Activated naive CD8-positive, alpha-beta T cell treated with anti-CD3 and anti-CD28 coated beads, Interleukin-2, amount 50 U/mL, for 16 hours (primary cell): Measurements from ENCODE around the gene JAKMIP1.

Experiments used
- DNase-seq: peaks from one replicate; pipeline ENCODE4 v3.0.0-alpha.2; 2020; ENCODE audit warnings: low read depth, low spot score

The JAKMIP1 gene

DNA sequence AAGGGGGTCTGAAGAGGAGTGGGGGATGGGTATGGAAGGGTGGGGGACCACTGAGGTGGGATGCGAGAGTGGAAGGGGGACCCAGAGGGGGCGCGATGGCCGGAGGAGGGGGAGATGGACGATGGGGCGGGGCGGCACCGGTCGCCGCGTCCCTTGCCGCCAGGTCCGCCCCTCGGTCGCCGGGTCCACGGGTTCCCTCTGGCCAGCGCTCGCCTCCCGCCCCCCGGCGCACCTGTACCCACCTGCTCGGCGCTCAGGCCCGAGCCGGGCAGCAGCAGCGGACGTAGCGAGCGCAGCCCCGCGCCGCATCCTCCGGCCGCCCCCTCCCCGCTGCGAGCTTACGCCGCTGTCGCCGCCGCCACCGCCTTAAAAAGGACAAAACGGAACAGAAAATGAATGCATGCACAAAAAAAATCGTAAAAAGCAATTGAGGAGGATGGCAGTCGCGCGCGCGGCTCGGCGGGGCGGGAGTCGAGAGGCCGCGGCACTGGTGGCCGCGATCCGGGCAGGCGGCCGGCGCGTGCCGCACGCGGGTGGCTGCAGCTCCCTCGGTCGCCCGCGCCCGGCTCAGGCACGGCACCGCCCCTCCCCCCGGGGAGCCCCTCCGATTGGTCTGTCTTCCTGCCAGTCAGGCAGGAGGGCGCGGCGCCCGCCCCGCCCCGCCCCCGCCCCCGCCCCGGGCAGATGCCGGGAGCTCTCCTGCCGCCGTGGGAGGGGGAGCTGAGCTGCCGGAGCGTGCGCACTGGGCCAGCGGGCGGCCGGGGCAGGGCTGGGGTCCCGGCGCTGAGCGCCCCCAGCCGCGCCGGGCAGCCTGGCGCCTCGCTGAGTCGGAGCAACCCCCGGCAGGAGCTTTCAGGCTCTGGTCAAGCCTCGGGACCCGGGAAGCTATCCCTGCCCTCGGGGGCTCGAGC is at the start of gene JAKMIP1:
JAKMIP1 (minus strand) TSS at position 539 of the 911 bp plus-strand sequence. CDS start 87,699 bp downstream, outside the sequence.
- DNase-seq: peak; percentile 42

DNA sequence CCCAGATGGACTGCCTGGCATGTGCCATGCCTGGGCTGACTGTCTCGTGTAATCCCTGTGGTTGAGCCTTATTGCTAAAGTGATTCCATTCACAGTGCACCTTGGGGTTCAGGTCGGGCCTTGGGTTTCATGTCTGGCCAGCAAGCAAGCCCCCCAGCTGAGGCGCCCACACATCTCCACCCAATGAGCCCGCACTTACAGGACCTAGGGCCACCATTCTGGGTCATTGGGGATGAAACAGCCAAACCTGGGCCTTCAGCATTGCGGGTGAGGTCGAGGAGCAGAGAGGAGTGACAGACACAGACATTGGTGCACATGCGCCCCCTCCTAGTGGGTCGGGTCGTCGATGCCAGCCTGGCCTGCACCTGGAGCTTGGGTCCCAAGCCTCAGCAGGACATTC is 48.0 kb upstream of the JAKMIP1 start:
- DNase-seq: no peak

DNA sequence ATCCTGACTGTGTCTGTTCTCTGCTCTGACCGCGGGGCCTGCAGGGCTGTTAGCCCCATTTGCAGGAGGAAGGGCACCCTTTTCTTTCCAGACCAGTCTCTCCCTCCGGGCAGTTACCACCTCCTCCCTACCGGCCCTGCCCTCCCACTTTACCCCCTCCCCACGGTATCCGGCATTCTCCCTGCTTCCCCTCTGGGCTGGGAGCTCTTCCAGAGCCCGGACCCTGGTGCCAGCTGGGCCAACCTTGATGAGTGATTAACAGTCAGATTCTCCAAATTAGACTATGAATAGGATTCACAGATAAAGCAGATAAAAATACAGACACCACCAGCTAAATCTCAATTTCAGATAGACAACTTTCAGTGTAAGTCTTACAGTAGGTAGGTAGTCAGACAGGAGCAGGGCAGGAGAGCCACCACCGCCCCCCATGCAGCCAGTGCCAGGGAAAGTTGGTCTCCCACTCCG is 45.9 kb upstream of the JAKMIP1 start:
- DNase-seq: no peak

DNA sequence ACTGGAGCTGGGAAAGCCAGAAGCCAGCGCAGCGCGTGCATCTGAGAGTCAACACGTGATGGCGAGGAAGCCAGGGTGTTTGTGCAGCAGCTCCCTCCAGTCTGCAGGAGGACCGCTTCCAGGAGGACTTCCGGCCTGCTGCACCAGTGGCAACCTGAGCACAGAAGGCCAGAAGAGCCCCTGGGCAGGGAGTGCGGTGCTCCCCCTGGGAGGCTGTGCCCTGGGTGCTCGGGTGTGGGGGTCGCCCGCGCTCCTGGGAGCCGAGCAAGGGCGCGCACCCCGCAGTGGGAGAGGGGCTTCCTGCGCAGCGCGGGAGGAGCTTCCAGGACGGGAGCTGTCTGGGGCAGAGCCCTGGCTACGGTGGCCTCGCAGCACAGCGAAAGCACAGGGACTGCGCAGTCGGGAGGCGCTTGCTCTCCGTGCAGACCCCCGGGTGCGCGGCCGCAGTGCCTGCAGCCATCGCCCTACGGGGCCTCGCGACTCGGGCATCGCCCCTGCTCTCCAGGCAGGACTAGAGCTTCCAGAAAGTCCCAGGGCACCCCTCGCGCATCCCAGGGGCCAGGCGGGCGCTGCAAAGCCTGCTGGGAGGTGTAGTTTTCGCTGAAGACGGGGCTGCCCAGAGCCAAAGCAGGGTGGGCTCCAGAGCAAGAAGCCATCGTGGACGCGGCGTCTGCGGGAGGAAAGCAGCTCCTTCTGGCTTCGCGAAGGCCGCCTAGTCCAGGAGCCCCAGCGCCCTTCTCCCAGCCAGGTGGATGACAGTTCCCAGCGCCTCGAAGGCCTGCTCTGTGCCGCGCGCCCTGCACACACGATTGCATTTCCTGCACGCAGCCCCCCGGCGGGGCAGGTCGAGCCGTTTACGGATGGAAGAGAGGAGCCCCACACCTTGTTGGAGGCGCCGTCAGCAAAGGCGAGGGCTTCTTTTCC is 45.2 kb upstream of the JAKMIP1 start:
- DNase-seq: no peak

DNA sequence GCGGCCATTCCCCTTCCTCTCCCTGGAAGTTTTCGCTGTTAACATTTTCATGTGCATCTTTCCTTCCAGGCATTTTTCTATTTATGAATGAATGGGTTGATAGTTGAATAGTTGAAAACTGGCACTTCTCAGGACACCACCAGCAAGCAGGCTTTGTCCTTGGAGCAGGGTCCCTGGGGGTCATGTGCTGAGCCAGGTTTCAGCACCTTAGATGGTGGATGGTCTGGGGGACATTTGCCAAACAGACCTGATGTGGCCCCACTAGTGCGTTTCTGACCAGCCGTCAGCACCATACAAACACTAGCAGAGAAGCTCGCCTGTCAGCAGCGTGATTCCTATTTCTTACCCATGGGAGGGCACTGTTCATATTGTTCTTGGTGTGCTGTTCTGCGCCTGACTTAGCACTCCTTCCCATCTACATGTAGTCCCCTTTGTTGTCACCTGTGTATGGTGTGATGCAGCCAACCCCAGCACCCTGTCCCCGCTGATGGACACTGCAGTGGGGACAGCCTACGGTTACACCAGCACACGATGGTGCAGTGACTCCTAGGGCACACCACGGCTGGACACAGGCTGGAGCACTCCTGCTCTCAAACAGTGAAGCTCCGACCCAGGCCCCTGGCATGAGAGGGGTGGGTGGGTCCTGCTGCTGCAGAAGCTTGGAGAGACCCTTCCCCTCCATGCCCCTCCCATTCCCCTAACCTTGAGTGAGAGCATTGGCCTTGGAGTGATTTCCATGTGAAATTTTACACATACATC is 42.1 kb upstream of the JAKMIP1 start:
- DNase-seq: no peak

DNA sequence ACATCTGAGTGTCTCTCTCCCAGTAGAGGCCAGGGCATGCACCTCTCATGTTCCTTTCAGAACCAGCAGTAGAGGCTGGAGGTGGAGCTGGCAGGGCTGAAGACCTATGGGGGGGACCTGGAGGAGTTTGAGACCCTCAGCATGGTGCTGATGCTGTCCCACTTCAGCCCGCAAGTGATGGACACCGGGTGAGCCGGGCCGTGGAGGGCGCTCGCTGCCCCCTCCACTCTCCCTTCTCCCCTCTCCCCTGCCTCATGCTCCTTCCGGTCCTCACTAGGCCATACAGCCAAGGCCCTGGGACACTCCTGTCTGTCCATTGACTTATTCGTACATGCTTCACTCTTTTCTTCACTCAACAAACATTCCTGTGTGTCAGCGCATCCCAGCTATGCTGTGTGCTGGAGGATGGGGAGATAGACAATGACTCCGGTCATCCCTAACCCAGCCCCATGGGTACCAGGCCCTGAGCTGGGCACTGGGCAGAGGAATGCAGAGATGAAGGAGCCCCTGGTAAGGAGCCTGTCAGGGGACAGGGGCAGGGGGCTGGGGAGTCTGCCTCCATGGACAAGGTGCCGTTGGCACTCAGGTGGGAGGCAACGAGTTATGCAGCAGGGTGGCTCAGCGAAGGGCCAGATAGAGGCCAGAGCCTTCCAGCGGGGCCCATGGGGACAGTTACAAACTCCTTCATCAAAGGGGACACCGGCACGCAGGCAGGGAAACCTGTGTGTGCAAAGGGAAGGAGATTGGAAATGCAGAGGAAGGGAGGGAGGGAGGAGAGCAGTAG is 40.9 kb upstream of the JAKMIP1 start:
- no peak for DNase-seq

DNA sequence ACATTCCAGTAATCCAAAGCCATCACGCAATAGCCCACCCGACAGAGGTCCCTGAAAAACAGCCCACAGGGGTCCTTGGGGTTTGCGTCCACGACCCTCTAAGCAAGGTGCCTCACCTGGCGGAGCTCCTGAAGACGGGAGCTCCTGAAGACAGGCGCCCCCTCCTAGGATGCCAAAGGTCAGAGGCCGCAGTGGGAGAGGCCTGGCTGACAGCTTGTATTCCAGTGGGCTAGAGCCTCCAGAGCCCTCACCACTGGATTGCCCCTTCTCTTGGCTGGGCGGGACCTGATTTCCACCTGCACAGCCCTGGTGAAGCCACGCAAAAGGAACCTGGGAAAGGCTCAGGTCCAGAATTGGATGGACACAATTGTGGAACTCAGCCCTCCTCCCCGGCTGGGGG is 39.6 kb upstream of the JAKMIP1 start:
- DNase-seq: no peak

DNA sequence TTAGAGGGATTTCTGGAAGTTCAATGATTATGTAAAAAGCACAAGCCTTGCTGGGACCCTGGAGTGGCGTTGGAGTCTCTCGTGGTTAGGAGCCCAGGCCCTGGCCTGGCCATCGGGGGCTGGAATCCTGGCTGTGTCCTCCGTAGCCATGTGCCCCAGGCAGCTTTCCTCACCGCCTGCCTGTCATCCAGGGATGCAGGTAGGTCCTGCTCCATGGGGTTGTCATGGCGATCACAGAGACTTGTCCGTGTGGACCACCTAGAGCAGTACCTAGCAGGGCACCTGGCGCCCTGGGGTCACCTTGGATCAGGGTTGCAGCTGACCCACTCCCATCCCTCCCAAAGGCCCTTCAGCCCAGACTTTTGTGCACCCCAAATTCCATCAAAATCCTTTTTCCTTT is 39.1 kb upstream of the JAKMIP1 start:
- DNase-seq: no peak

DNA sequence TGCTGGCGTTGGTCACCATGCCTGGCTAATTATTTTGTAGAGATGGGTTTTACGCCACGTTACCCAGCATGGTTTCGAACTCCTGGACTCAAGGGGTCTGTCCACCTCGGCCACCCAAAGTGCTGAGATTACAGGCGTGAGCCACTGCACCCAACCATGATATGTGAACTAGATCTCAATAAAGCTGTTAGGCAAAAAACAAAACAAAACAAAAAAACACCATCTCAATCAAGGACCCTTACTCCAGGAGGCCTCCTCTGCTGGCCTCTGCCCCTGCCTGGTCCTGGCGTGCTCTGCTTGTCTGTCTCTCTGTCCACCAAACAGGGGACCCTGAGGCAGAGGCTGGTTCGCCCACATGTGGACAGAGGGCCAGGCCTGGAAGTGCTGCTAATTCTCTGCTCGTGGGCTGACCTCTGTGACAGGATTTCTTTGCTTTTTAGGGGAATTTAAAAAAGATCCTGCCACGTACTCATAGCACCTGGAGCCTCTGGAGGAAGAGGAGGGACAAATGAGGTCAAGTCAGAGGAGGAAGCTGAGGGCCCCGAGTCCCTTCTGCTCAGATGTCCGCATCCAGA is 36.6 kb upstream of the JAKMIP1 start:
- DNase-seq: no peak

DNA sequence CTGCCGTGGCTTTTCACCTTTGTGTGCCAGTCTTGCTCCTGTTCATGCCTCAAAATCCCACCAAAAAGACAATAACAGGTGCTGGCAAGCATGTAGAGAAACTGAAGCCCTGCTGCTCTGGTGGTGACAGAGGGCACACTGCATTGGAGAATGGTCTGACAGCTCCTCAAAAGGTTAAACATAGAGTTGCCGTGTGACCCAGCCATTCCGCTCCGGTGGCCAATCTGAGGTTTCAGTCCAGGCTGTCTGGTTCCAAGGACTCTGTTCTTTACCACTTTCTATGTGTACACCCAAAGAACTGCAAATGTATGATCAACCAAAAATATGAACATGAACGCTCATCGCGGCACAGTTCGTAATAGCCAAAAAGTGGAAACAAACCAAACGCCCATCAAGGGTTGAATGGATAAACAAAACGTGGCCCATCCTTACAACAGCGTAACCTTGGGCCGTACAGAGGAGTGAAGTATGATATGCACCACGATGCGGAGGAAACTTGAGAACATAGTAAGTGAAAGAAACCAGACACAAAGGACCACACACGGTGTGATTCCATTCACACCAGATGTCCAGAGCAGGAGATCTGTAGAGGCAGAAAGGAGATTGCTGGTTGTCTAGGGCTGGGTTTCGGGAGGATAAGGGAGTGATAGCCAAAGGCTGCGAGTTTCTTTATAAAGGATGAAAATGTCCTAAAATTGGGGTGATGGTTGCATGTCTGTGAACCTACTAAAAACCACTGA is 35.7 kb upstream of the JAKMIP1 start:
- no peak for DNase-seq

DNA sequence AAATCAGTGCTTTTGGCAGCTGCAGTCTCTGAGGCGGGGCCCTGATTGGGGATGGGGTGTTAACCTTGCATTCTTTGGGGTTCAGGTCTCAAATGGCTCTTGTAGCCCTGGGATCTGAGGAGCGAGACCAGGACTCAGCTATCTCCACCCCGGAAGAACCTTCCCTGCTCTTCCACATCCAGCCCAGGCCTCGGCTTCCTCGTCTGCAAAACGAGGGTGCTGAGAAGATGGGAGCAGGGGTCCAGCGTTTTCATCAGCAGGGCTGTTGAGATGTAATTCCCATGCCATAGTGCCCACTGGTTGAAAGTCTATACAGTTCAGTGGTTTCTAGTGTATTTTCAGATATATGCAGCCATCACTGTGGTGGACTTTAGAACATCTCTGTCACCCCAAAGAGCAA is 34.7 kb upstream of the JAKMIP1 start:
- no peak for DNase-seq

DNA sequence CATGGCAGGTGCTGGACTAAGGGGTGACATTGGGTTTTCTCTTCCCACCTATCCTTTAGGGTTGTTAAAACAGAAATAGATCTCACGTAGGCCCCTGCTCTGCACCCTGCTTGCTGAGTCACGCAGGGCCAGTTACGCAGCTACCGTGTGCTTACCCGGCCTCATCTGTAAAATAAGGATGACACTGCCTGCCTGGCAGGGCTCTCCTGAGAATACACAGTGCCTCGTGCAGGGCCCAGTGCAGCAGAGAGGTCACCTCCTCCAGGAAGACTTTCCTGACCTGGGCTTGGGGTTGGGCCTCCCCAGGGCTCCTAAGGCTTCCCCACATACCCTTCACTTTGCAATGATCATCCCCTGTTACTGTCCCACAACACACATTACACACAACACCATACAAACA is 33.6 kb upstream of the JAKMIP1 start:
- no peak for DNase-seq

DNA sequence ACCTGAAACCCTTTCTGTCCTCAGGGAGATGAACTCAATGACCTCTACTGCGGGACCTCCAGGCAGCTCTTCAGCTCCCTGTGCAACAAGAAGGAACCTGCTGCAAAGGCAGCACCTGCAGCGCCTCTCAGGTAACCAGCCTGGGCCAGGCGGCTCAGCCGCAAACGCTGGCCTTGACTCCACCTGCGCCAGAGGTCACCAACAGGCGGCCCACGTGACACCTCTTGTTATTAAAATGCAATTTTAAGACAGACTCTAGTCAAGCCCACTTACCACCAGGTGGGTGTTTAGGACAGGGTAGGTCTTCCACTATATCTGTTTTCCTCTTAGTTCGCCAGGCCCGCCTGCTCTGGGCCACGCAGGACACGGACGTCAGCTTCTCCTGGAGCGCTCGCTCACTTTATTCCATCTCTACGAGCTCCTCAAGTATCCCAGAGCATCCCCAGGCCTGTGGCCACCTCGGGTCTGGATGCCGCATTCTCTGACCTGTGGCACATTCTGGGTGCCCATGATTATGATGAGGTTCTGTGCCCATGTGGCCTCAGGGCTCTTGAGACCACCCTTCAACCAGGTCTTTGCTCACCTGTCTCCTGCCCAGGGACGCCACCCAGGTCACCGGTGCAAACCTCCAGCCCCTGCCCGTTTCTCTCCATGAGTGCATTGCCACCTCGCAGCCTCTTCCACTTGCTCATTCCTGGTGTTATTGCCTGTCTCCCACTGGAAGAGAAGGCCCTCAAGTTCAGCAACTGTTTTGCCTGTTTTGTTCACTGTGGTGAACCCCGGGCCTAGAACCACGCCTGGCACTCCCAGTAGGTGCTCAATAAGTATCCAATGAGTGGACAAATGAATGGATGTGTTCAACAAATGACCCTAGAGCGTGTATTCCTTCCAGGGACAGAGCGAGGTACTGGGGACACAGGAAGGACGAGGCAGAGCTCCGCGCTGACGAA is 32.8 kb upstream of the JAKMIP1 start:
- no peak for DNase-seq

DNA sequence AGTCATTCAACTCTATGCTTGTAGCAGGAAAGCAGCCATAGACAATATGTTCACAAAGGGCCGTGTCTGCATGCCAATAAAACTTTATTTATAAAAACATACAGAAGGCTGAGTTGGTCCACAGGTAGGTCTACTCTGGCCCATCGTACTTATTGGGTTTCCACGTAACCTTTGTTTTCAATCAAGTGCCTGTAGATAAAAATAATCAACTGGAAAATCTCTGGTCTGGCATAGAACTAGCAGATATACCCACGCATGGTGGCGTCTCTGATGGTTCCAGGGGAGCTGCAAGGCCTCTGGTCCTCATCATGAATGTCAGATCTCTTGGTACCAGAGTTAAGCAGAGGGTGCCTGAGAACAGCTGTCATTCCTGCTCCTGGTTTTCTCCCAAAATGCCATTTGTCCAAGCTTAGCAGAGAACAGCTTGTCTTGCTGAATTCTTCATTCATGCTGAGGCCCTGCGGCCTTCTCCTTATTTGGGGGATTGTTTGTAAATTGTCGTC is 31.4 kb upstream of the JAKMIP1 start:
- DNase-seq: no peak

DNA sequence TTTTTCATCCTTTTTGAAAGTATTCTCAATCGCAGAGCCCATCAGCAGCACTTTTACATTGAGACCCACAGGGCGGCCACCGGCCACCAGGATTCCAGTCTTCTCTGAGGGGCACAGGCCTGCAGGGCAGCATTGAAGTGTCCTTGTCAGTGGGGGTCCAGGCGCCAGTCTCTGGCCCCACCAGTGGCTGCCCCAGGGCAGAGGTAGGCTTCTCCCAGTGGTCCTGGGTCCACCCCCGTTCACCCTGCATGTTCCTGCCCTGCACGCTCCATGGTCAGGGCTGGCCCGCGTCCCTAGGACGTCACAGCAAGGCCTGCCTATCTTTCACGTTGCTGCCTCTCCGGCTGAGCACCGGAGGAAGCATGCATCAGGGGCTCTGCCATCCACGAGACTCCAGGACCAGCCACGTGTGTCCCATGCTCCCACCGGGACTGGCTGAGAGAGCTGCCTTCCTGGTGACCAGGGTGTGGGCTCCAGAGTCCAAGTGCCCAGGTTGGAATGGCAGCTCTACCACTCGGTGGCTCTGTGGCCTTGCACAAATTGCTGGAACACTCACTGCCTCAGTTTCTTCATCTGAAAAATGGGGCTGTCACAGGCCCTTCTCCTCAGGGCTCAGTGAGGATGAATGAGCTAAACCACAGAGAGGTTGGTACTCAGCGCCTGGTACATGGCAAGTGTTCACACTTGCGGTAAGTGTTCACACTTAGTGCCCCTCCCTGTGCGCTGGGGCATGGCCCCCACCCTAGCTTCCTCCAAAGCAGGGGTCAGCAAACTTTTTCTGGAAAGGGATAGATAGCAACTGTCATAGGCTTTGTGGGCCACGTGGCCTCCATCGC is 30.7 kb upstream of the JAKMIP1 start:
- no peak for DNase-seq

DNA sequence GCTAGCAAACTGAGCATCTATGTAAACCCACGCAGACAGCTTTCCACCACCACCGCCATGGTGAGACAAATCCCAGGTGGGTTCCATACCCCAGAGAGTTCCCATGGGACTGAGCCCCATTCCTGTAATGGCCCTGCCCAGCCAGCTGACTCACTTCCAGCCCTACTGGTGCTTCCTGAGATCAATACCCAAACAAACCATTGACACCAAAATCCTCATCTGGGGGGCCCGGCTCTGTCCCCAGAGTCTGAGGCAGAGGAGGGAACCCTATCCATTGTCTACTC is 30.1 kb upstream of the JAKMIP1 start:
- DNase-seq: no peak

DNA sequence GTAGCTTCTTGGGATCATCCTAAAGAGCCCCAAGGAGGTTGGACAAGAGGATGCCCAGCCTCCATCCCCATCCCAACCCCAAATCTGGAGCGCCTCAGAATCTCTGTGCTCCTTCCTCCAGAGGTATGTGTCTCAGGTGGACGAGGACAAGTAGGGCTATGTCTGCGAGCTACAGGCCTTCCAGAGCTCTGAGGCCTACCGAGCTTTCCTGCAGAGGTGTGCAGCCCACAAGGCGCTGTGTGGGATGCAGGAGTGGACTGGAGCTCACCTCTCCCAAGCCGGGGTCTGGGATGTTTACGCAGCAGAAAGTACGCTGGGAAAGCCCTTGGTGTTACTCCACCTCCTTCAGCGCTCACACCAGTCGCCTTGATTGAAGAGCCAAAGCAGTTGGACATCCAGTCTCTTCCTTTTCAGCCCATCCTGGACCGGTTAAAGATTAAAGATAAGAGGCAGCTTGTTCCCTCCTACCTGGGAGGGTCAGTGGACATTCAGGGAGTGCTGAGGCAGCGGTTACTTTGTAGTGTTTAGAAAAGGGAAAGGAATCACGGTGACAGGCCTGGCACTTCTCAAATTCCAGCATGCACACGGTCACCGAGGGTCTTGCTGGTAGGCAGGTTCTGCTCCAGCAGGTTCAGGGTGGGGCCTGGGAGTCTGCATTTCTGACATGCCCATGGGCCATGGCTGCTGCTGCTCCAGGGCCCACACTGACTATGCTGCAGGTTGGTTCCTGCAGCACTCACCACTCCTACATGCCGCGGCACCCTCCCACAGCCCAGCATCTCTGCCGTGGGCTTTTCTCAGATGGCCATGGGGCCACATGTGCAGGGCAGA is 29.5 kb upstream of the JAKMIP1 start:
- no peak for DNase-seq
